NCI-H226 (cell line): ENCODE data around the gene CDH23.

Source experiments
- DNase-seq: peaks from one replicate; pipeline ENCODE4 v3.0.0-alpha.2; 2015

The CDH23 gene

GRCh38 chr10:71632200-71632820 lies 235.6 kb downstream of the CDH23 start:
- no peak for DNase-seq

DNA sequence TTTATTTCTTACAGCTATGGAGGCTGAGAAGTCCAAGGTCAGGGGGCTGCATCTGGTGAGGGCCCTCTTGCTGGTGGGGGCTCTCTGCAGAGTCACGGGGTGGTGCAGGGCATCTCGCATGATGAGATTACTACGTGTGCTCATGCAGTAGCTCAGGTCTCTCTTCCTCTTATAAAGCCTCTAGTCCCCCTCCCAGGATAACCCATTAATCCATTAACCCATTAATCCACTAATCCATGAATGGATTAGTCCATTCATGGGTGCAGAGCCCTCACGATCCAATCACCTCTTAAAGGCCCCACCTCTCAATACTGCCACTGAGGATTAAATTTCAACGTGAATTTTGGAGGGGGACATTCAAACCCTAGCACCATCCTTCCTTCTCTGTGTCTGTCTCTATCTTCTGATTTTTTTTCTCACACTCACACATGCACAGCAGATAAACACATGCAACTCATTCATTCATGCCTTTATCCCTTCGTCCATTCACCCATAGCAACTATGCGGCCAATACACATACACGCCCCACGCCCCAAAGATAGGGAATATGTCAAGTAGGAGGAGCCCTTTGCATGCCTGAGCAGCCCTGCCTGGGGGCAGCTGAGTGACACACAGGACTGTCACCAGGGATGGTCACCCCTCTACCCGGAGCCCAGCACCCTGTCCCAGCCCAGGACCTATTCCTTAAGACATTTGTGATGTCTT lies 236.3 kb downstream of the CDH23 start:
- no peak for DNase-seq

- DNase-seq = no peak
These were observed 237.2 kb downstream of the CDH23 start for GRCh38 chr10:71633920-71634319.

- DNase-seq = no peak
These were observed 237.9 kb downstream of the CDH23 start for GRCh38 chr10:71634531-71635164.

GRCh38 chr10:71635251-71635866 lies 238.6 kb downstream of the CDH23 start:
- no peak for DNase-seq

- DNase-seq = no peak
These were observed 239.1 kb downstream of the CDH23 start for GRCh38 chr10:71635867-71636266.

- DNase-seq = no peak
These were observed 239.9 kb downstream of the CDH23 start for GRCh38 chr10:71636588-71636987.

DNA sequence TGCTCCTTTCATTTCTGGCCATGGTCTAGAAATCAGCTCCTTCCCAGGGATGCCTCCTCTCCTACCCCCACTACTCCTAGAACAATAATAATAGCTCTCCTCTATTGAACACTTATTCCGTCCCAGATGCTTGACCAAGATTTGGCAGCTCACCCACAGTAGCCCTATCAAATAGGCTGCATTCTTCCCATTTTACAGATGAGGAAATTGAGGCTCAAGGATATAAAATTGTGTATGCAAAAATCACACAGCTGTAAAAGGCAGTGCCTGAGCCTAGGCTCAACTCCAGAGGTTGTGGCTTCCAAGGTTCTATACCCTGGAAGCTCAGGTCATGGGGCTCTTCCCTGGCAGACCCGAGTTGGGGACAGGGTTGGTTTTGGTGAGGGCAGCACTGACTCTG lies 240.6 kb downstream of the CDH23 start:
- no peak for DNase-seq

DNA sequence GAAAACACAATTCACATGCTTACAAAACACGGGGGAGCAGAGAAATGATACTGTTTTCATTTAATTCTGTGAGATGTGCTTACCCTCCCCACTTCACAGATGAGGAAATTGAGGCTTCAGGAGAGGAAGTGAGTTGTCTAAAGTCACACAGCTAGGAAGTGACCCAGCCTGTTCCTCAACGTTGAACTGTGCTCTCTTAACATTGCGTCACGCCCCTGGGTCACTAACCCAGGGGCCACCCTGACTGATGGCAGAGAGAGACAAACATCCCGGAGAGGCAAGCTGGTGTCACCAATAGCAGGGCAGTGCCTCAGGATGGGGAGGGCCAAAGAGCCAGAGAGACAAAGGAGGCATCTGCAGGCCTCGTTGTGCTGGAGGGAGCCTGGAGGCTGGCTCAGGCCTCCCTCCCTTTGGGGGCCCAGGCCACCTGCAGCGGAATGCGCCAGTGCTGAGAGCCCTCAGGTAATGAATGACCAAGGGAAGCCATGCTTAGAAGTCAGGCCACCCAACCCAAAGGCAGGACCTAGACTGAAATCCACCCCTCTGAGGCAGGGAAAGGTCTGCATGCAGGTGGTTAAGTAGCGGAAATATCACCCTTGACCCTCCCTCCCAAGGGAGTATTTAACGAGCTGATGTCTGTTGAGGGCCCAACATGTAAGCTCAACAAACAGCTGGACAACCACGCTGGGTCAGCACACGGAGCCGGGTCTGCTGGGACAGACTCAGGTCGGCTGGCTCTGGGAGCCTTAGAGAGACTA lies 241.5 kb downstream of the CDH23 start:
- DNase-seq = no peak

- DNase-seq = no peak
These were observed 242.4 kb downstream of the CDH23 start for GRCh38 chr10:71638822-71639719.

DNA sequence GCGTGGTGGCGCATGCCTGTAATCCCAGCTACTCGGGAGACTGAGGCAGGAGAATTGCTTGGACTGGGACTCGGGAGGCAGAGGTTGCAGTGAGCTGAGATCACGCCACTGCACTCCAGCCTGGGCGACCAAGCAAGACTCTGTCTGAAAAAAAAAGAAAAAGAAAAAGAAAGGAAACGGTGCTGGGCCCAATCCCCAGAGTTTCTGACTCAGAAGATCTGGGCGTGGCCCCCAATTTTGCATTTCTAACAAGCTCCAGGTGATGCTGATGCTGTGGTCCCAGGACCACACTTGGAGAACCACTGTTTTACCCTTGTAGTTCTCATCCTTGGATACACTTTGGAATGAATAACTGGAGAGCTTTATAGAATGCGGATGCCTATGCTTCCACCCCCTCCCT lies 243.9 kb downstream of the CDH23 start:
- DNase-seq = no peak

DNA sequence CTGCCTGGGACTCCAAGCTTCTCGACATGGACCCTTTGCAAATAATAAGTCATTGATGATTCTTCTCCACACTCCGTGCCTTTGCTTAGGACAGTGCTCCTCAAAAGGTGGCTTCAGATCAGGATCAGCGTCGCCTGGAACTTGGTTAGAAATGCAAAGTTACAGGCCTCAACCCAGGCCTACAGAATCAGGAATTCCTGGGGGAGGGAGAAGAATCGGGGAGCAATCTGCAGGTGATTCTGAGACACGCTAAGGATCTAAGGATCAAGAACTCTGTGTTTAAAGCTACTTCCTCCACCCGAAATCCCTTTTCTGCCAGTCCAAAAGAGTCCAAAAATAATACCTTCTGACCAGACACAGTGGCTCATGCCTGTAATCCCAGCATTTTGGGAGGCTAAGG lies 244.7 kb downstream of the CDH23 start:
- no peak for DNase-seq

DNA sequence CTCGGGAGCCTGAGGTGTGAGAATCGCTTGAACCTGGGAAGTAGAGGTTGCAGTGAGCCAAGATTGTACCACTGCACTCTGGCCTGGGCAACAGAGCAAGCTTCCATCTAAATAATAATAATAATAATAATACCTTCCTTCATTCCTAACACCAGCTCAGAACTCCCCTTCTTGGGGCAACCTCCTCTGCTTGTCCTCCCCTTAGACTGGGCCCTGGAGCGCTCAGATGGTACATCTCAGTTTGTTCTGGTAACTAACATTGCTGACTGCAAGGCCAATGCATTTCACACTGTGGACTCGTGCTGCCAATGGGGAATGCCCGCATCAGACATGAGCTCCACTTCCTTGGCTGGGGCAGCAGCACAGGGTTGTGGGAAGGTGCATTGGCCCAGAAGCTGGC lies 245.3 kb downstream of the CDH23 start:
- DNase-seq = no peak

DNA sequence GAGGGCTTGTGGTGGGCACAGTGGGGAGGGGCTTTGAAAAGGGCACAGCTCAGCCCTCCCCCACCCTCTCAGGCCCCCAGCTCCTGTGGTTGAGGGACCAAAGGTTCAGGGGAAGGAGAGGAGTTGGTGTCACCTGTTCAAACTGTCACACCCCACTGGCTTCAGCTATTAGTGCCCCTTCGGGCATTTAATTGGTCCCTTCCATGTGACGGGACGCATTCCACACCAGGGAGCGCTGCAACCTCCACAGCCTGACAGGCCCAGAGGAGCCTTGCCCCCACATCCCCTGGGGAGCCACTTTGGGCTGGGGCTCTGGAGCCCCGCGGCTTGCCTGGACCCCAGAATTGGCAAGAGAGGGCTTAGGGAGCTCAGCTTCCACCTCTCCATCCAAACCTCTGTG lies 247.2 kb downstream of the CDH23 start:
- no peak for DNase-seq

DNA sequence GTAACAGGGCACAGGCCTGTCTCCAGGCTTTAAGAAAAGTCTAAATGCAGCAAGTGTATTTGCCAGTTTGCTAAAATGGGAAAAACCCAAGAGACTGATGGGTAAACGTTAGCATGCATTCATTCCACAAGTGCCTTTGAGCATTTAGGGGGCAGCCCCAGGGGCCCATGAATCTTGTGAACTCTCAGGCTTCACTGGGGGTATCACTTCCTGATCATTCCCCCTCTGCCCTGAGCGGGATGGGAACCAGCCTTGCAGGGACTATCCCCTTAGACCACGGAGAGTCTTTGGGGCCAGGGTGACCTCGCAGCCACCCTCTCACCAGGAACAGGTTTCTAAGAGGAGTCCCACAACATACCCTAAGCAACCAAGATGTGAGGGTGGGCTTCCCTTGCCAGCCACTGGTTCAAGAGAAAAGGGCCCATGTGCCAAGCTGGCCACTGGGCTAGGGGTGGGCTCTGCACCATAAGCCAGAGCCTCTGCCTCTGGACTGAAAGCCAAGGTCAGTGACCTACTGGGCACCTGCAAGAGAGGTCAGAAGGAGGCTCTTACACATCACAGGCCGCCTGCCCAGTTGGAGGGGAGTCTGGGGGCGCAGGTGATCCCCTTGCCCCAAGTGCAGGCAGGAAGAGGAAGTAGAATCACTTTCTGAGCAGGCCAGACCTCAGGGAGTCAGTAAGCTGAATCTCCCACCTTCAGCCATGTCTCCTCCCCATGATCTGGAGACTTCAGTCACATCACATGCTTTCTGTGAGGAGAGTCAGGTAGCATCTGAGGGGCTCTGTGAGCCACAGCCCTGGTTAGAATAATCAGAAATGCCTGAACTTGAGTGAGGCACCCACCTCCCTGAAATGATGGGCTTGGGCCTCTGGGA lies 247.8 kb downstream of the CDH23 start:
- no peak for DNase-seq

DNA sequence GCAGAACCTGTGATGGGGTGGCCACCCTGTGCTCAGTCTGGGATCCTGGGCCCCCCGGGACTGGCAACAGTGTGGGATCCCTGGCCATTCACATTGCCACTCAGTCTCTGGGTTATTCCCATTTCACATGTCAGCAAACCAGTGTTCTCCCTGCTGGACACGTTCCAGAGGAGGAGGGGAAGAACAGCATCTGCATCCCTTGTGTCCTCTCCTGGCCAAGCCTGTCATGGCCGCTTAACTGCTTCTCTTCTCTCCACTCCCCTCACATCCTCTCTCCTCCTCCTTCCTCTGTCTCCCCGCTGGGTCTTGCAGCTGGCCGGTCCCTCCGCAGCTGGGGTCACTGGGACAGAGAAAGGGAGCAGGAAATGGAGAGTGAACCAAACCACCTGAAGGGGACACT lies 248.5 kb downstream of the CDH23 start:
- DNase-seq = no peak

GRCh38 chr10:71646037-71646436 lies 249.3 kb downstream of the CDH23 start:
- DNase-seq = no peak

GRCh38 chr10:71646592-71647292 lies 250.0 kb downstream of the CDH23 start:
- no peak for DNase-seq

DNA sequence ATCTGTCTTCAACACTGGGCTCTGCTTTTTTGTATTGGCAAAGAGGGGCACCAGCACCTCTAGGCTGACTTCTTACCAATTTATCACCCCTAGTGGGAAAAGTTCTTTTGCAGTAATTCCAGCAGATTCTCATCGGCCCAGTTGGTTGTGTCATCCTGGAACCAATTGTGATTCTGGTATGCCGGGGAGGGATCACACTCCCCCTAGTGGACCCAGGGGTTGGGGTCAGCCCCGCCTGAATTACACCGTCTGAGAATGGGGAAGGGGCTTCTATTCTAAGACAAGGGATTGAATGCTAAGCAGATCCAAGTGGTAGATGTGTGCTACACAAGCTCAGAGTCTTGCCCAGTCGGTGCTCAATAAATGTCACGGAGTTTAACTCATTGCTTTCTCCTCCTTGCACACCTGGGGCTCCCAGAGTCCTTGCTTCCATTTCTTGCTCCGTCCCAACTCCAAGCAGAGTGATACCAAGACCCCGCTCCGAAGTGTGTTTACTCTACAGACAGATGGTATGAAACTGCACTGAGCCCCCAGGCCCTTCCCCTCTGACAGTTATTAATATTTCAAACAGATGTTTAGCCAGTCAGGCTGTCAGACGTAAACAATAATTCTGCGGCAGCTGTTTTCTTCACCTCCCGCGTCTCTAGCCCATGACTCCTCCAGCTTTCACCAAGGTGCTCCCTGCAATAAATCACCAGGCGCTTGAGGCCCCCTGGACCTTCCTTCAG lies 251.0 kb downstream of the CDH23 start:
- no peak for DNase-seq
